ENCODE data around the gene TSPAN9. TPM values are rescaled to one million over a fixed set of nuclear protein-coding genes. Genes with fewer than 3 reads are reported as not detected.

The TSPAN9 gene
- total RNA-seq, 1 experiment from 2014 or later: 35.5 TPM

- intact Hi-C loops (cut with micrococcal nuclease; ENCODE audit: unreplicated experiment): no loop called here
These were observed 1.9 kb upstream of the TSPAN9 start for GRCh38 chr12:3075315-3075714.

GRCh38 chr12:3077572-3078081 is 448 bp downstream of the TSPAN9 start:
- no TSS peak for BruUV-seq (replicated peaks)
- peak overlapping the region; percentile 78 for H3K27ac ChIP-seq (ENCODE audit: low read depth, low read length, poor library complexity, severe bottlenecking)
- ChIA-PET POLR2A (ENCODE audit: low non-redundant PET) (no interaction called here), CTCF (no interaction called here)
- no peaks in the 10 kb centered on the region for H3K36me3 ChIP-seq (ENCODE audit: insufficient read depth, low read length, poor library complexity, severe bottlenecking)
- H3K27me3 ChIP-seq (replicated peaks; ENCODE audit: insufficient read depth, low read depth, low read length, poor library complexity): no peaks in the 10 kb centered on the region
- no peaks in the 10 kb centered on the region for H3K9me3 ChIP-seq (ENCODE audit: low read depth, low read length, poor library complexity, severe bottlenecking)
- intact Hi-C loops (cut with micrococcal nuclease; ENCODE audit: unreplicated experiment): loop anchor here (2.0 kb wide), 1 partner anchor 123 kb away; no protein-coding TSS in a partner anchor
- DNase-seq (ENCODE audit: low spot score): peak; percentile 29
- no peak for TF ChIP-seq EZH2 (IDR thresholded peaks at IDR 0.05; ENCODE audit: borderline replicate concordance, low read depth, low read length, poor library complexity, severe bottlenecking)
- TF ChIP-seq CTCF (conservative IDR thresholded peaks at IDR 0.05; ENCODE audit: low read depth, low read length): no peak
- H3K4me3 ChIP-seq (ENCODE audit: low read depth, low read length, poor library complexity, severe bottlenecking): peak overlapping the region; percentile 69
- peaks cover 18% of the 10 kb centered on the region for H3K4me1 ChIP-seq (ENCODE audit: insufficient read depth, low read length, poor library complexity, severe bottlenecking)

More at GRCh38 chr12:3075315-3075714, 1.9 kb upstream of the TSPAN9 start:
- Histone ChIP-seq H3K9me3 (ENCODE audit: low read depth, low read length, poor library complexity, severe bottlenecking) (no peaks in the 10 kb centered on the region), H3K36me3 (ENCODE audit: insufficient read depth, low read length, poor library complexity, severe bottlenecking) (no peaks in the 10 kb centered on the region), H3K4me1 (ENCODE audit: insufficient read depth, low read length, poor library complexity, severe bottlenecking) (peaks cover 13% of the 10 kb centered on the region), H3K27me3 (replicated peaks; ENCODE audit: insufficient read depth, low read depth, low read length, poor library complexity) (no peaks in the 10 kb centered on the region), H3K27ac (ENCODE audit: low read depth, low read length, poor library complexity, severe bottlenecking) (no peak overlapping the region), H3K4me3 (ENCODE audit: low read depth, low read length, poor library complexity, severe bottlenecking) (no peak overlapping the region)
- BruUV-seq (replicated peaks): no TSS peak
- no peak for TF ChIP-seq CTCF (conservative IDR thresholded peaks at IDR 0.05; ENCODE audit: low read depth, low read length)
- TF ChIP-seq EZH2 (IDR thresholded peaks at IDR 0.05; ENCODE audit: borderline replicate concordance, low read depth, low read length, poor library complexity, severe bottlenecking): no peak
- ChIA-PET POLR2A (ENCODE audit: low non-redundant PET) (no interaction called here), CTCF (interaction anchor here (1.4 kb wide), 1 partner anchor 200 kb away, joined by 3 read pairs; no protein-coding TSS in a partner anchor)
- no peak for DNase-seq (ENCODE audit: low spot score)

- Histone ChIP-seq H3K27ac (ENCODE audit: low read depth, low read length, poor library complexity, severe bottlenecking) (no peak overlapping the region), H3K9me3 (ENCODE audit: low read depth, low read length, poor library complexity, severe bottlenecking) (no peaks in the 10 kb centered on the region), H3K4me1 (ENCODE audit: insufficient read depth, low read length, poor library complexity, severe bottlenecking) (peaks cover 18% of the 10 kb centered on the region), H3K27me3 (replicated peaks; ENCODE audit: insufficient read depth, low read depth, low read length, poor library complexity) (no peaks in the 10 kb centered on the region), H3K36me3 (ENCODE audit: insufficient read depth, low read length, poor library complexity, severe bottlenecking) (no peaks in the 10 kb centered on the region), H3K4me3 (ENCODE audit: low read depth, low read length, poor library complexity, severe bottlenecking) (peak overlapping the region; percentile 69)
- TF ChIP-seq CTCF (conservative IDR thresholded peaks at IDR 0.05; ENCODE audit: low read depth, low read length) (no peak), EZH2 (IDR thresholded peaks at IDR 0.05; ENCODE audit: borderline replicate concordance, low read depth, low read length, poor library complexity, severe bottlenecking) (no peak)
- ChIA-PET POLR2A (ENCODE audit: low non-redundant PET) (no interaction called here), CTCF (no interaction called here)
- intact Hi-C loops (cut with micrococcal nuclease; ENCODE audit: unreplicated experiment): no loop called here
- BruUV-seq (replicated peaks): TSS peak; percentile 39
- no peak for DNase-seq (ENCODE audit: low spot score)
These were observed 1.1 kb downstream of the TSPAN9 start for GRCh38 chr12:3078086-3078820.
